CD4-positive, alpha-beta memory T cell (primary cell): Measurements from ENCODE around the gene SEL1L3. TPM values are rescaled to one million over a fixed set of nuclear protein-coding genes. Genes with fewer than 3 reads are reported as not detected.

Experiments used
- CTCF ChIA-PET: fragments of 350-600 bp; sonication (Branson Sonifier 250); formaldehyde crosslinking; loops from one replicate; lab custom pipeline; 2021; ENCODE audit warnings: inconsistent platforms; ENCODE audit not compliant: partially characterized antibody; lab: Charles Lee
- POLR2A ChIA-PET: fragments of 350-600 bp; sonication (Branson Sonifier 250); formaldehyde crosslinking; loops from one replicate; lab custom pipeline; 2021; ENCODE audit not compliant: partially characterized antibody; lab: Charles Lee
- DNase-seq, 5 donors: peaks; one replicate each; pipeline versions ENCODE4 v3.0.0 to v3.0.0-alpha.2; 2020 to 2022; ENCODE audit warnings: mixed read lengths in 1 of 5
- H3K27ac ChIP-seq: one replicate; pipeline ENCODE4 v1.7.0; 2013; ENCODE audit warnings: low read depth, low read length
- H3K27me3 ChIP-seq: 2 replicates; pipeline ENCODE4 v1.7.0; 2013; ENCODE audit warnings: mild to moderate bottlenecking, low read length, moderate library complexity; ENCODE audit not compliant: insufficient read depth
- H3K36me3 ChIP-seq: 2 replicates; pipeline ENCODE4 v1.7.0; 2013; ENCODE audit warnings: mild to moderate bottlenecking, low read length, moderate library complexity; ENCODE audit not compliant: insufficient read depth
- H3K4me1 ChIP-seq: 2 replicates; pipeline ENCODE4 v1.7.0; 2013; ENCODE audit warnings: mild to moderate bottlenecking, low read length, moderate library complexity; ENCODE audit not compliant: insufficient read depth
- H3K4me3 ChIP-seq, 2 donors: one replicate each; pipeline ENCODE4 v1.7.0; 2013; ENCODE audit warnings: low read length in 2 of 2, mild to moderate bottlenecking in 1 of 2
- H3K9me3 ChIP-seq, 2 donors: one replicate each; pipeline ENCODE4 v1.7.0; 2013; ENCODE audit warnings: low read length in 2 of 2, control low read depth in 1 of 2; ENCODE audit not compliant: control insufficient read depth in 1 of 2
- H3K27ac Mint-ChIP-seq, 7 donors: one replicate each; pipeline ENCODE4 v1.8.0; 2020 to 2021; ENCODE audit warnings: mixed read lengths in 7 of 7, mild to moderate bottlenecking in 6 of 7, inconsistent platforms in 3 of 7, moderate library complexity in 3 of 7
- H3K27me3 Mint-ChIP-seq, 2 donors: one replicate each; pipeline ENCODE4 v1.8.0; 2020 to 2021; ENCODE audit warnings: mixed read lengths in 2 of 2
- H3K36me3 Mint-ChIP-seq, 2 donors: one replicate each; pipeline ENCODE4 v1.8.0; 2020 to 2021; ENCODE audit warnings: mixed read lengths in 2 of 2, inconsistent platforms in 1 of 2, mild to moderate bottlenecking in 1 of 2
- H3K4me1 Mint-ChIP-seq, 4 donors: one replicate each; pipeline ENCODE4 v1.8.0; 2020 to 2021; ENCODE audit warnings: mixed read lengths in 4 of 4, mild to moderate bottlenecking in 1 of 4
- H3K4me3 Mint-ChIP-seq, 8 donors: one replicate each; pipeline ENCODE4 v1.8.0; 2020 to 2021; ENCODE audit warnings: mixed read lengths in 8 of 8, mild to moderate bottlenecking in 7 of 8, moderate library complexity in 6 of 8, inconsistent platforms in 3 of 8
- H3K9me3 Mint-ChIP-seq, 8 donors: one replicate each; pipeline ENCODE4 v1.8.0; 2020 to 2021; ENCODE audit warnings: mixed read lengths in 8 of 8, mild to moderate bottlenecking in 5 of 8, inconsistent platforms in 3 of 8, moderate library complexity in 1 of 8
- intact Hi-C: fragments of 100-400 bp; cut with micrococcal nuclease; formaldehyde crosslinking; loops from one replicate; pipeline ENCODE4 v1.15.1; 2023
- polyA plus RNA-seq, 2 donors: library from polyadenylated mRNA; unstranded; fragments of 300-500 nt; fragmentation: Illumina TruSeq; gene quantifications; one replicate each; pipeline ENCODE4 v1.2.3, GENCODE V29; 2021
- total RNA-seq, 2 experiments: library from RNA; stranded (reverse); gene quantifications; one replicate each; pipeline ENCODE4 v1.2.3, GENCODE V29; 2021

SEL1L3 gene
- total and polyA plus RNA-seq, 4 experiments from 2014 or later, result 61.3 to 68.8 (median 62.9) TPM

- Mint-ChIP-seq H3K4me1 (peaks cover 0 to 1% (median 0%) of the 10 kb centered on the region in 4 donors), H3K27ac (peak overlapping the region in 3 of 7 donors; percentile 4 to 51 (median 37)), H3K36me3 (peaks cover 71 to 72% of the 10 kb centered on the region in 2 donors), H3K27me3 (no peaks in the 10 kb centered on the region), H3K9me3 (peaks cover 0 to 1% (median 0%) of the 10 kb centered on the region in 8 donors), H3K4me3 (no peak overlapping the region)
- POLR2A ChIA-PET, result no interaction called here
- H3K4me3 ChIP-seq, result no peak overlapping the region
- no peak overlapping the region for H3K27ac ChIP-seq
- H3K27me3 ChIP-seq, result no peaks in the 10 kb centered on the region
- peaks cover 21% of the 10 kb centered on the region for H3K36me3 ChIP-seq
- H3K4me1 ChIP-seq, result no peaks in the 10 kb centered on the region
- intact Hi-C loops, result no loop called here
- H3K9me3 ChIP-seq, result no peaks in the 10 kb centered on the region
- CTCF ChIA-PET, result no interaction called here
- DNase-seq, result no peak
Observed at GRCh38 chr4:25773358-25773757, 89.4 kb downstream of the SEL1L3 start.

GRCh38 chr4:25771672-25772071 is 91.1 kb downstream of the SEL1L3 start:
- H3K4me3 Mint-ChIP-seq, result no peak overlapping the region
- POLR2A ChIA-PET, result no interaction called here
- H3K4me3 ChIP-seq, result no peak overlapping the region
- peaks cover 28% of the 10 kb centered on the region for H3K36me3 ChIP-seq
- DNase-seq, result no peak
- no peak overlapping the region for H3K27ac ChIP-seq
- H3K27me3 ChIP-seq, result no peaks in the 10 kb centered on the region
- peaks cover 0 to 1% (median 0%) of the 10 kb centered on the region in 8 donors for H3K9me3 Mint-ChIP-seq
- H3K27ac Mint-ChIP-seq, result no peak overlapping the region
- peaks cover 0 to 1% (median 0%) of the 10 kb centered on the region in 4 donors for H3K4me1 Mint-ChIP-seq
- peaks cover 63 to 73% of the 10 kb centered on the region in 2 donors for H3K36me3 Mint-ChIP-seq
- H3K9me3 ChIP-seq, result no peaks in the 10 kb centered on the region
- CTCF ChIA-PET, result interaction anchor here (1.1 kb wide), 1 partner anchor 216 kb away, joined by 3 read pairs; no protein-coding TSS in a partner anchor
- no peaks in the 10 kb centered on the region for H3K4me1 ChIP-seq
- intact Hi-C loops, result no loop called here
- no peaks in the 10 kb centered on the region for H3K27me3 Mint-ChIP-seq

- H3K36me3 Mint-ChIP-seq, result peaks cover 66 to 77% of the 10 kb centered on the region in 2 donors
- H3K27me3 Mint-ChIP-seq, result no peaks in the 10 kb centered on the region
- no peaks in the 10 kb centered on the region for H3K4me1 ChIP-seq
- peaks cover 36% of the 10 kb centered on the region for H3K36me3 ChIP-seq
- no peak overlapping the region for H3K4me3 Mint-ChIP-seq
- H3K4me1 Mint-ChIP-seq, result peaks cover 0 to 1% (median 0%) of the 10 kb centered on the region in 4 donors
- no peaks in the 10 kb centered on the region for H3K9me3 ChIP-seq
- peak overlapping the region in 1 of 7 donors; percentile 1 for H3K27ac Mint-ChIP-seq
- H3K9me3 Mint-ChIP-seq, result peaks cover 0 to 1% (median 0%) of the 10 kb centered on the region in 8 donors
- DNase-seq, result no peak
- intact Hi-C loops, result no loop called here
- CTCF ChIA-PET, result interaction anchor here (0.7 to 1.1 kb wide), 3 partner anchors 10 to 217 kb away, joined by 3 to 4 read pairs (median 3); no protein-coding TSS in a partner anchor
- POLR2A ChIA-PET, result no interaction called here
- no peaks in the 10 kb centered on the region for H3K27me3 ChIP-seq
- H3K4me3 ChIP-seq, result no peak overlapping the region
- H3K27ac ChIP-seq, result no peak overlapping the region
Observed at GRCh38 chr4:25770847-25771246, 91.9 kb downstream of the SEL1L3 start.

- Mint-ChIP-seq H3K4me1 (peaks cover 0 to 1% (median 0%) of the 10 kb centered on the region in 4 donors), H3K4me3 (no peak overlapping the region), H3K27me3 (no peaks in the 10 kb centered on the region), H3K9me3 (no peaks in the 10 kb centered on the region), H3K27ac (no peak overlapping the region), H3K36me3 (peaks cover 64 to 79% of the 10 kb centered on the region in 2 donors)
- DNase-seq, result no peak
- Histone ChIP-seq H3K4me1 (no peaks in the 10 kb centered on the region), H3K27me3 (no peaks in the 10 kb centered on the region), H3K4me3 (no peak overlapping the region), H3K9me3 (no peaks in the 10 kb centered on the region), H3K36me3 (peaks cover 46% of the 10 kb centered on the region), H3K27ac (no peak overlapping the region)
- intact Hi-C loops, result no loop called here
- POLR2A ChIA-PET, result no interaction called here
- CTCF ChIA-PET, result interaction anchor here (1.5 to 1.9 kb wide), 2 partner anchors 9 to 13 kb away, joined by 6 read pairs; no protein-coding TSS in a partner anchor
Observed at GRCh38 chr4:25769251-25769650, 93.5 kb downstream of the SEL1L3 start.

- no peak for DNase-seq
- Histone ChIP-seq H3K4me3 (no peak overlapping the region), H3K27ac (no peak overlapping the region), H3K36me3 (peaks cover 49% of the 10 kb centered on the region), H3K9me3 (no peaks in the 10 kb centered on the region), H3K4me1 (no peaks in the 10 kb centered on the region), H3K27me3 (no peaks in the 10 kb centered on the region)
- Mint-ChIP-seq H3K9me3 (no peaks in the 10 kb centered on the region), H3K27me3 (no peaks in the 10 kb centered on the region), H3K36me3 (peaks cover 66 to 78% of the 10 kb centered on the region in 2 donors), H3K4me1 (peaks cover 0 to 1% (median 0%) of the 10 kb centered on the region in 4 donors), H3K4me3 (no peak overlapping the region), H3K27ac (no peak overlapping the region)
- ChIA-PET CTCF (interaction anchor here (0.7 to 2.0 kb wide), 7 partner anchors 10 to 623 kb away, joined by 3 to 6 read pairs (median 4); no protein-coding TSS in a partner anchor), POLR2A (interaction anchor here (0.9 to 1.5 kb wide), 2 partner anchors 94 to 456 kb away, joined by 3 read pairs; no protein-coding TSS in a partner anchor)
- intact Hi-C loops, result no loop called here
Observed at GRCh38 chr4:25767877-25768725, 94.7 kb downstream of the SEL1L3 start.

GRCh38 chr4:25760518-25761157 is 102.2 kb downstream of the SEL1L3 start:
- Histone ChIP-seq H3K36me3 (peaks cover 62% of the 10 kb centered on the region), H3K27me3 (no peaks in the 10 kb centered on the region), H3K27ac (no peak overlapping the region), H3K9me3 (no peaks in the 10 kb centered on the region), H3K4me3 (no peak overlapping the region), H3K4me1 (no peaks in the 10 kb centered on the region)
- POLR2A ChIA-PET, result no interaction called here
- DNase-seq, result no peak
- Mint-ChIP-seq H3K27ac (no peak overlapping the region), H3K4me1 (no peaks in the 10 kb centered on the region), H3K9me3 (peaks cover 0 to 2% (median 0%) of the 10 kb centered on the region in 8 donors), H3K4me3 (no peak overlapping the region), H3K36me3 (peaks cover 80 to 82% of the 10 kb centered on the region in 2 donors), H3K27me3 (no peaks in the 10 kb centered on the region)
- CTCF ChIA-PET, result no interaction called here
- intact Hi-C loops, result no loop called here

GRCh38 chr4:25760048-25760447 is 102.7 kb downstream of the SEL1L3 start:
- Histone ChIP-seq H3K4me3 (no peak overlapping the region), H3K27me3 (no peaks in the 10 kb centered on the region), H3K27ac (no peak overlapping the region), H3K36me3 (peaks cover 57% of the 10 kb centered on the region), H3K4me1 (no peaks in the 10 kb centered on the region), H3K9me3 (no peaks in the 10 kb centered on the region)
- H3K4me1 Mint-ChIP-seq, result no peaks in the 10 kb centered on the region
- ChIA-PET CTCF (no interaction called here), POLR2A (no interaction called here)
- H3K27ac Mint-ChIP-seq, result no peak overlapping the region
- no peak overlapping the region for H3K4me3 Mint-ChIP-seq
- H3K9me3 Mint-ChIP-seq, result peaks cover 0 to 2% (median 0%) of the 10 kb centered on the region in 8 donors
- no peak for DNase-seq
- peaks cover 81 to 83% of the 10 kb centered on the region in 2 donors for H3K36me3 Mint-ChIP-seq
- intact Hi-C loops, result no loop called here
- no peaks in the 10 kb centered on the region for H3K27me3 Mint-ChIP-seq
